ENCODE data around the gene MFSD12. TPM values are rescaled to one million over a fixed set of nuclear protein-coding genes. Genes with fewer than 3 reads are reported as not detected.

The MFSD12 gene
- total and polyA plus RNA-seq, 4 donors, result 9.5 to 47.7 (median 37.3) TPM

DNA sequence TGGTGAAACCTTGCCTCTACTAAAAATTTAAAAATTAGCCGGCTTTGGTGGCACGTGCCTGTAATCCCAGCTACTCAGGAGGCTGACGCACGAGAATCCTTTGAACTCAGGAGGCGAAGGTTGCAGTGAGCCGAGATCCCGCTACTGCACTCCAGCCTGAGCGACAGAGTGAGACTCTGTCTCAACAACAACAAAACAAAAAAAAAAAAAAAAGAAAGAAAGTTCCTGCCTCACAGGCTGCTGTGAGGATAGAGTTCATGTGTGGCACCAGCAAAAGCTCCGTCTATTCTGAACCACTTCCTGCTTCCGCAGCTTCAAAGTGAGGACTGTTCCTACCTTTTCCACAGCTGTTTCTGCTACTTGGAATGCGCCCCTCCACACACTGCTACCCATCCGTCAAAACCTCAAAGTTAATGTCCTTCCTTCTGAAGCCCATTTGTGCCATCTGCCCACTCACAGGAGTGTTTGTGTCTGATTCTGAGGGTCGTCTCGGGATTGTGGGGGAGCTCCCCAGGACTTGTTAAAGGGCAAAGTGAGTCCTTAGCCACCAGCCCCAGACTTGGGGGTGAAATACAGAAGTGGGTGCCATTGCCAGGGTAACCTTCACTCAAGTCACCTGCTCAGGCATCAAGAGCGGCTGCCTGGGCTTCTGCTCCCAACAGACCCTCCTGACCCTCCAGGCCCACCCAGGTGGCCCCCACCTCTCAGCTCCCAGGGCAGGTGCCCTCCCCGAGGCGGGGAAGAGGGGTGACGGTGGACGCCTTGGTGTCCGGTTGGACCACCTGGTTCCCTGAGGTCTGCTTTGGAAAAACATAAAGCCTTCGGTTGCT lies 2.9 kb downstream of the MFSD12 start:
- intact Hi-C loops (cut with DNase I), result no loop called here
- H3K27ac ChIP-seq (ENCODE audit: low read depth in 1 of 2, low read length in 2 of 2), result no peak overlapping the region
- no peak overlapping the region for H3K4me3 ChIP-seq (ENCODE audit: low read length in 2 of 2)
- WGBS, 2 donors, result 86 to 89% methylated on average over 21 of the region's 21 CpGs
- H3K36me3 ChIP-seq (ENCODE audit: control insufficient read depth in 1 of 2, insufficient read depth in 2 of 2, low read length in 1 of 2), result no peaks in the 10 kb centered on the region
- H3K27me3 ChIP-seq (ENCODE audit: control insufficient read depth in 1 of 2, insufficient read depth in 2 of 2, low read length in 1 of 2), result no peaks in the 10 kb centered on the region
- ATAC-seq (ENCODE audit: low FRiP score) (no peak), DNase-seq (no peak)
- H3K9me3 ChIP-seq (ENCODE audit: control insufficient read depth, low read length), result no peaks in the 10 kb centered on the region
- no peaks in the 10 kb centered on the region for H3K4me1 ChIP-seq (ENCODE audit: control insufficient read depth in 1 of 2, insufficient read depth in 2 of 2, low read length in 2 of 2)

DNA sequence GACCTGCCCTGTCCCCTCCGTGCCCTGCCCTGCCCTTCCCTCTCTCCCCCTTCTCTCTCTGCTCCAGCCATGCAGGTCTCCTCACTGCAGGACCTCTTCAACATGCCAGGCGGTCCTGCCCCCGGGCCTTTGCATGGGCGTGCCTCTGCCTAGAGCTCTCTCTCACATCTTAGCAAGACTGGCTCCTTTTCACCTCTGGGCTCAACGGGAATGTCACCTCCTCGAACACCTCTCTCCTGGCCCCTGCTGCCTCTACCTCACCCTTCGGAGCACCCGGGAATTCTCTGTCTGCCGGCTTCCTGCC lies 5.6 kb downstream of the MFSD12 start:
- no peaks in the 10 kb centered on the region for H3K4me1 ChIP-seq (ENCODE audit: control insufficient read depth in 1 of 2, insufficient read depth in 2 of 2, low read length in 2 of 2)
- H3K27me3 ChIP-seq (ENCODE audit: control insufficient read depth in 1 of 2, insufficient read depth in 2 of 2, low read length in 1 of 2), result no peaks in the 10 kb centered on the region
- intact Hi-C loops (cut with DNase I), result no loop called here
- no peaks in the 10 kb centered on the region for H3K36me3 ChIP-seq (ENCODE audit: control insufficient read depth in 1 of 2, insufficient read depth in 2 of 2, low read length in 1 of 2)
- H3K9me3 ChIP-seq (ENCODE audit: control insufficient read depth, low read length), result no peaks in the 10 kb centered on the region
- H3K4me3 ChIP-seq (ENCODE audit: low read length in 2 of 2), result no peak overlapping the region
- no peak overlapping the region for H3K27ac ChIP-seq (ENCODE audit: low read depth in 1 of 2, low read length in 2 of 2)
- no peak for DNase-seq
- no peak for ATAC-seq (ENCODE audit: low FRiP score)
- WGBS, 2 donors, result 79 to 82% methylated on average over 9 of the region's 9 CpGs

DNA sequence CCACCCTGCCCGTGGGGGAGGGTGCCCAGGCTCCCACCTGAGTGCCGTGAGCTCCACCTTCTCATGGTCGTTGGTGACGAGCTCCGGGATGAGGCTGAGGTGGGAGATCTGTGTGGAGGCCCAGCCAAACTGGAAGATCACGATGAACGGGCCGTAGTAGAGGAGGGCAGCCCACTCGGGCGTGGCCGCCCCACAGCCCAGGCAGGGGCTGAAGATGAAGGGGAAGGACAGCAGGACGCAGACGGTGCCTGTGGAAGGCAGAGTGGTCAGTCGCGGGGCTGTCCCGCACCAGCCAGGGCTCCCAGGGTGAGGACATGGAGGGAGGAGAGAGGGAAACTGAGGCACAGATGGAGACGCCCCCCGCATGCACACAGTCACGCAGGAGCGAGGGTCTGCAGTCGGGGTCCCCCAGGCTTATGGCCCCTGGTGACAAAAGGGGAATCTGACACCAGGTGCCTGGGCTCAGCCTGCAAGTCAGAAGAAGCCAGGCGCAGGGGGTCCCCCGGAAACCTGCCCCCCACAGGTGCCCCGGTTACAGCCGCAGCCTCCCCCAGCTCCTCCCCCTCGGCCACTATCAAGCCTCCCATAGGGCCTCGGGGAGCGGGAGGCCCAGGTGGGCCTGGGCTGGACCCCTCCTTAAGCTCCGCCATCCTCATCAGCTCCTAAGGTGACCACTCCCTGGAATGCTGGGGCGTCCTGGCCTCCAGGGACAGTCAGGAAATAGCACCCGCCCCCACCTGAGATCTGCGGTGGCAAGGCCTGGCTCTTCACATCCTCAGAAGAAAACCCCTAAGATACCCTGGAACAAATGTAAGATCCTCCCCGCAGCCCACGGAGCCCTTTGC lies 6.2 kb downstream of the MFSD12 start:
- 90 to 91% methylated on average over 31 to 34 of the region's 34 CpGs for WGBS, 2 donors
- DNase-seq (no peak), ATAC-seq (ENCODE audit: low FRiP score) (no peak)
- Histone ChIP-seq H3K4me3 (ENCODE audit: low read length in 2 of 2) (no peak overlapping the region), H3K4me1 (ENCODE audit: control insufficient read depth in 1 of 2, insufficient read depth in 2 of 2, low read length in 2 of 2) (no peaks in the 10 kb centered on the region), H3K36me3 (ENCODE audit: control insufficient read depth in 1 of 2, insufficient read depth in 2 of 2, low read length in 1 of 2) (no peaks in the 10 kb centered on the region), H3K9me3 (ENCODE audit: control insufficient read depth, low read length) (no peaks in the 10 kb centered on the region), H3K27me3 (ENCODE audit: control insufficient read depth in 1 of 2, insufficient read depth in 2 of 2, low read length in 1 of 2) (no peaks in the 10 kb centered on the region), H3K27ac (ENCODE audit: low read depth in 1 of 2, low read length in 2 of 2) (no peak overlapping the region)
- intact Hi-C loops (cut with DNase I), result no loop called here

DNA sequence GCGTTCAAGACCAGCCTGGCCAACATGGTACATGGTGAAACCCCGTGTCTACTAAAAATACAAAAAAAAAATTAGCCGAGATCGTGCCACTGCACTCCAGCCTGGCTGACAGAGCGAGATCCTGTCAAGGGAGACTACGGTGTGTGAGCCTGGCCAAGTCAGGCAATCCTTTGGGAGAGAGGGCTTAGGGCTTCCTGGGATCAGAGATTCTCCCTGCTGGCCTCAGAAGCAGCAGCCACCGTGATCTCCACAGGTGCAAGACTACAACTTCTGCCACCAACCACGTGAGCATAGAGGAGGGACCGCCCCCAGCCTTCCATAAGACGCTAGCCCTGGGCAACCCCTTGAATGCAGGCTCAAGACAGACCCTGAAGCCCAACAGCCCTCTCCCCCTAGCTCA lies 7.6 kb downstream of the MFSD12 start:
- ATAC-seq (ENCODE audit: low FRiP score) (no peak), DNase-seq (no peak)
- Histone ChIP-seq H3K36me3 (ENCODE audit: control insufficient read depth in 1 of 2, insufficient read depth in 2 of 2, low read length in 1 of 2) (no peaks in the 10 kb centered on the region), H3K27ac (ENCODE audit: low read depth in 1 of 2, low read length in 2 of 2) (no peak overlapping the region), H3K9me3 (ENCODE audit: control insufficient read depth, low read length) (no peaks in the 10 kb centered on the region), H3K4me1 (ENCODE audit: control insufficient read depth in 1 of 2, insufficient read depth in 2 of 2, low read length in 2 of 2) (no peaks in the 10 kb centered on the region), H3K27me3 (ENCODE audit: control insufficient read depth in 1 of 2, insufficient read depth in 2 of 2, low read length in 1 of 2) (no peaks in the 10 kb centered on the region), H3K4me3 (ENCODE audit: low read length in 2 of 2) (no peak overlapping the region)
- intact Hi-C loops (cut with DNase I), result loop anchor here in 1 of 2 donors (5.0 kb wide), 1 partner anchor 157 kb away; the partner anchor contains the start of gene TJP3
- WGBS, 2 donors, result 81 to 86% methylated on average over 10 of the region's 10 CpGs

DNA sequence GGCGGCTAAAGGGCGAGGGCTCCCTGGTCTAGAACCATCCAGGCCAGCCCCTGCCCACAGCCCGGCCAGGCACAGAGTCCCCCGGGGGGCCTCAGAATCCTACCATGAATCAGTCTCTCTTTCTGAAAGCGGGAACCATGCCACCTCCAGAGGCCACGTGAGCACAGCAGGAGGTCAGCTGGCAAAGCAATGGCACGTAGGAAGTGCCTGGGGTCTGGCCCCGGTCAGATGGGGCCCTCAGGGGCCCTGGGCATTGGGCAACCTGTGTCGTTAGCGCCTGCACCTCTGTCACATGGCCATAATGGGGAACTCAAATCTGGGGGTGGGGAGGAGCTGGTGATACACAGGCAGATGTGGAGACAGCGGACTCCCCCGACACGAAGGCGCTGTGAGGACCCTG lies 8.8 kb downstream of the MFSD12 start:
- H3K4me3 ChIP-seq (ENCODE audit: low read length in 2 of 2), result no peak overlapping the region
- intact Hi-C loops (cut with DNase I), result loop anchor here in 1 of 2 donors (5.0 kb wide), 1 partner anchor 159 kb away; the partner anchor contains the start of gene TJP3
- H3K27ac ChIP-seq (ENCODE audit: low read depth in 1 of 2, low read length in 2 of 2), result no peak overlapping the region
- H3K9me3 ChIP-seq (ENCODE audit: control insufficient read depth, low read length), result no peaks in the 10 kb centered on the region
- no peaks in the 10 kb centered on the region for H3K36me3 ChIP-seq (ENCODE audit: control insufficient read depth in 1 of 2, insufficient read depth in 2 of 2, low read length in 1 of 2)
- no peaks in the 10 kb centered on the region for H3K4me1 ChIP-seq (ENCODE audit: control insufficient read depth in 1 of 2, insufficient read depth in 2 of 2, low read length in 2 of 2)
- DNase-seq (no peak), ATAC-seq (ENCODE audit: low FRiP score) (no peak)
- 72 to 75% methylated on average over 14 of the region's 14 CpGs for WGBS, 2 donors
- H3K27me3 ChIP-seq (ENCODE audit: control insufficient read depth in 1 of 2, insufficient read depth in 2 of 2, low read length in 1 of 2), result no peaks in the 10 kb centered on the region

DNA sequence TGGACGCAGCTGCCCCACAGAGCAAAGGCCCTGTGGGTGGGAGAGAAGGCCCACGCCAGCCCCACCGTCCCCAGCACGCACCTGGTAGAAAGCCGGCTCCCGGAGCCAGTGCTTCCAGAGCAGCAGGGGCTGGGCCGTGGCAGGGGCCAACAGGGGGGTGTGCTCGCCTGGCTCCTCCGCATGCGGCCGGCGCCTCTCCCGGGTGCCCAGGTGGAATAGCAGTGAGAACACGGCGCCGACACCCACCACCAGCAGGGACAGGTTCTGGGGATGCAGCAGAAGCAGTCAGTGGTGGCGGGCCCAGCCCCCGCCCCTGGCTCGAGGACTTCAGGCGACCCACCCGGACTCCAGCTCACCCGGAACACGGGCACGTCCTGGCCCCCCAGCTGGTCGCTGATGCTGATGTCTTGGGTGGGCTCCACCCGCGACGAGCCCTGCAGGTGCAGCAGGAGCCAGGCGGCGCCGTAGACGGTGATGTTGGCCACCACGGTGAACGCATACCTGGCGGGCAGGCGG lies 9.6 kb downstream of the MFSD12 start:
- no peak for DNase-seq

DNA sequence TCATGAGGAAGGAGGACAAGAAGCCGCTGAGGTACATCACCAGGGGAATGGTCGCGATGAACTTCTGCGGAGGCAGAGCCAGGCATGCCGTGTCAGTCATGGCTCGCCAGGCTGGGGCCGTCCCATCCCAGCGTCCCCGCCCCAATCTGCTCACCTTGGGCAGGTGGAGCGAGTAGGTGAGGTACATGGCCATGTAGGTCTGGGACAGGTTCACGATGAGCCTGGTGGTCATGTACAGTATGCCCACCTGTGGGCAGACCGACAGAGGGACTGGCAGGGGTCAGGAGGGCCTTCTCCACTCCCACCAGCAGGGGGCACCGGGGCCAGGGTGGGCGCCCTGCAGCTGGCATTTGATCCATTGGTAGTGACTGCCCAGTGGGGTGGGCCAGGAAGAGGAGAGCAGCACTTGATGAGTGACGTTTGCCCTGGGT lies 10.1 kb downstream of the MFSD12 start:
- WGBS, 2 donors, result 85 to 86% methylated on average over 15 of the region's 15 CpGs
- ATAC-seq (ENCODE audit: low FRiP score), result no peak
- no peaks in the 10 kb centered on the region for H3K36me3 ChIP-seq (ENCODE audit: control insufficient read depth in 1 of 2, insufficient read depth in 2 of 2, low read length in 1 of 2)
- no peaks in the 10 kb centered on the region for H3K4me1 ChIP-seq (ENCODE audit: control insufficient read depth in 1 of 2, insufficient read depth in 2 of 2, low read length in 2 of 2)
- intact Hi-C loops (cut with DNase I), result loop anchor here in 1 of 2 donors (5.0 kb wide), 1 partner anchor 160 kb away; the partner anchor contains the start of gene TJP3
- no peak overlapping the region for H3K27ac ChIP-seq (ENCODE audit: low read depth in 1 of 2, low read length in 2 of 2)
- DNase-seq, result no peak
- no peaks in the 10 kb centered on the region for H3K27me3 ChIP-seq (ENCODE audit: control insufficient read depth in 1 of 2, insufficient read depth in 2 of 2, low read length in 1 of 2)
- H3K9me3 ChIP-seq (ENCODE audit: control insufficient read depth, low read length), result no peaks in the 10 kb centered on the region
- no peak overlapping the region for H3K4me3 ChIP-seq (ENCODE audit: low read length in 2 of 2)

More for the DNA sequence above, 9.6 kb downstream of the MFSD12 start:
- Histone ChIP-seq H3K4me3 (ENCODE audit: low read length in 2 of 2) (no peak overlapping the region), H3K27me3 (ENCODE audit: control insufficient read depth in 1 of 2, insufficient read depth in 2 of 2, low read length in 1 of 2) (no peaks in the 10 kb centered on the region), H3K36me3 (ENCODE audit: control insufficient read depth in 1 of 2, insufficient read depth in 2 of 2, low read length in 1 of 2) (no peaks in the 10 kb centered on the region), H3K27ac (ENCODE audit: low read depth in 1 of 2, low read length in 2 of 2) (no peak overlapping the region), H3K9me3 (ENCODE audit: control insufficient read depth, low read length) (no peaks in the 10 kb centered on the region), H3K4me1 (ENCODE audit: control insufficient read depth in 1 of 2, insufficient read depth in 2 of 2, low read length in 2 of 2) (no peaks in the 10 kb centered on the region)
- ATAC-seq (ENCODE audit: low FRiP score), result no peak
- WGBS, 2 donors, result 82 to 84% methylated on average over 36 of the region's 36 CpGs
- intact Hi-C loops (cut with DNase I), result loop anchor here in 1 of 2 donors (5.0 kb wide), 1 partner anchor 159 kb away; the partner anchor contains the start of gene TJP3

DNA sequence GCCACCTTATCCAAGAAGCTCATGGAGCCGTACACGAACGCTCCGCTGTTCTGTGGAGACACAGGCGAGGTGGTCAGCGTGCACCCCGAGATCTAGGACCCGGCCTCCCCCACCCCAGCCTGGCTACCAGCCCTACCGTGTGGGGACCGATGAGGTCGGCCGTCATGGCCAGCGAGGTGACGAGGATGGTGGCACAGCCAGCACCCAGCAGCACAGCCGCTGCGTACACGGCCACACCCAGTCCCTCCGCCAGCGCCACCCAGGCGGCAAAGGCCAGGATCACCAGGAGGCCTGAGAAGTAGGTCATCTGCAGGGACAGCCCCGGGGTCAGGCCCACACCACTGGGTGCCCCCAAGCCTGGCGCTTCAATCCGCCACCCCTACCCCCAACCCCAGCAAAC lies 11.3 kb downstream of the MFSD12 start:
- DNase-seq (no peak), ATAC-seq (ENCODE audit: low FRiP score) (peak; percentile 12)
- intact Hi-C loops (cut with DNase I), result loop anchor here in 1 of 2 donors (5.0 kb wide), 1 partner anchor 161 kb away; the partner anchor contains the start of gene TJP3
- H3K27ac ChIP-seq (ENCODE audit: low read depth in 1 of 2, low read length in 2 of 2), result no peak overlapping the region
- no peaks in the 10 kb centered on the region for H3K36me3 ChIP-seq (ENCODE audit: control insufficient read depth in 1 of 2, insufficient read depth in 2 of 2, low read length in 1 of 2)
- WGBS, 2 donors, result 90% methylated on average over 23 of the region's 23 CpGs
- H3K9me3 ChIP-seq (ENCODE audit: control insufficient read depth, low read length), result no peaks in the 10 kb centered on the region
- H3K4me1 ChIP-seq (ENCODE audit: control insufficient read depth in 1 of 2, insufficient read depth in 2 of 2, low read length in 2 of 2), result no peaks in the 10 kb centered on the region
- H3K27me3 ChIP-seq (ENCODE audit: control insufficient read depth in 1 of 2, insufficient read depth in 2 of 2, low read length in 1 of 2), result no peaks in the 10 kb centered on the region
- H3K4me3 ChIP-seq (ENCODE audit: low read length in 2 of 2), result no peak overlapping the region

All from aorta (tissue), 5 donors.